OCI-LY7 (cell line): ENCODE results near the gene APOF. TPM values are rescaled to one million over a fixed set of nuclear protein-coding genes. Genes with fewer than 3 reads are reported as not detected.

ENCODE experiments used
- BruUV-seq: library from RNA; stranded (reverse); fragments of 400-500 nt; replicated peaks from 2 replicates; lab custom pipeline; 2021; lab: Mats Ljungman, UMichigan
- CTCF ChIA-PET: fragments of 300-600 bp; sonication (Branson Sonifier 250); formaldehyde crosslinking; loops from one replicate; lab custom pipeline; 2022; ENCODE audit warnings: antibody characterized with exemption; ENCODE audit not compliant: unreplicated experiment; lab: Charles Lee
- POLR2A ChIA-PET: fragments of 300-600 bp; sonication (Branson Sonifier 250); formaldehyde crosslinking; loops from one replicate; lab custom pipeline; 2022; ENCODE audit warnings: antibody characterized with exemption; lab: Charles Lee
- DNase-seq: peaks from one replicate; pipeline ENCODE4 v3.0.0-alpha.2; 2015; ENCODE audit warnings: low spot score
- H2AFZ ChIP-seq: fragments of 200-600 bp; sonication (generic), shearing (Covaris generic); 2 replicates; pipeline ENCODE4 v1.6.1; 2014; ENCODE audit warnings: mild to moderate bottlenecking, antibody characterized with exemption, low read length, moderate library complexity
- H3K27ac ChIP-seq: fragments of 200-600 bp; sonication (generic); 2 replicates; pipeline ENCODE4 v1.5.1; 2014; ENCODE audit warnings: mixed run types, low read depth, mild to moderate bottlenecking, moderate library complexity, low read length, inconsistent platforms; ENCODE audit not compliant: poor library complexity, severe bottlenecking
- H3K36me3 ChIP-seq: fragments of 200-600 bp; sonication (generic); 2 replicates; pipeline ENCODE4 v1.6.1; 2014; ENCODE audit warnings: mild to moderate bottlenecking, antibody characterized with exemption, low read length, moderate library complexity, mixed read lengths; ENCODE audit not compliant: insufficient read depth
- H3K4me1 ChIP-seq: fragments of 200-600 bp; sonication (generic); 2 replicates; pipeline ENCODE4 v1.5.1; 2014; ENCODE audit warnings: mild to moderate bottlenecking, low read length; ENCODE audit not compliant: insufficient read depth, poor library complexity, severe bottlenecking
- H3K4me2 ChIP-seq: fragments of 200-600 bp; sonication (generic); 2 replicates; pipeline ENCODE4 v1.6.1; 2014; ENCODE audit warnings: mild to moderate bottlenecking, low read length
- H3K4me3 ChIP-seq: fragments of 200-600 bp; sonication (generic); 2 replicates; pipeline ENCODE4 v1.5.1; 2014; ENCODE audit warnings: mild to moderate bottlenecking, low read depth, low read length; ENCODE audit not compliant: poor library complexity, severe bottlenecking
- H3K79me2 ChIP-seq: fragments of 200-600 bp; sonication (generic); 2 replicates; pipeline ENCODE4 v1.6.1; 2016; ENCODE audit warnings: low read depth, mild to moderate bottlenecking, low read length, moderate library complexity, mixed read lengths; ENCODE audit not compliant: insufficient read depth
- H3K9me2 ChIP-seq: fragments of 200-600 bp; sonication (generic); 2 replicates; pipeline ENCODE4 v1.6.1; 2016; ENCODE audit warnings: mild to moderate bottlenecking, low read length, mixed read lengths; ENCODE audit not compliant: insufficient read depth
- H3K9me3 ChIP-seq: fragments of 200-600 bp; sonication (generic); 2 replicates; pipeline ENCODE4 v1.6.1; 2014; ENCODE audit warnings: mild to moderate bottlenecking, mixed run types, low read length, mixed read lengths
- H4K20me1 ChIP-seq: fragments of 200-600 bp; sonication (generic); 2 replicates; pipeline ENCODE4 v1.6.1; 2014; ENCODE audit warnings: mild to moderate bottlenecking, antibody characterized with exemption, low read length, moderate library complexity, mixed read lengths; ENCODE audit not compliant: insufficient read depth
- CTCF ChIP-seq: fragments of 200-600 bp; sonication (generic); conservative IDR thresholded peaks from 2 replicates; pipeline ENCODE4 v1.5.1; 2014; ENCODE audit warnings: mild to moderate bottlenecking, antibody characterized with exemption, low read length, moderate library complexity, mixed read lengths
- EZH2phosphoT487 ChIP-seq: fragments of 200-600 bp; sonication (generic); IDR thresholded peaks from 2 replicates; pipeline ENCODE4 v1.6.1; 2018; ENCODE audit warnings: low read depth, borderline replicate concordance, mild to moderate bottlenecking, mixed run types, antibody characterized with exemption, low read length, moderate library complexity, mixed read lengths
- intact Hi-C: fragments of 100-400 bp; cut with micrococcal nuclease; formaldehyde crosslinking; loops from one replicate; pipeline ENCODE4 v1.10.0; 2022; ENCODE audit not compliant: unreplicated experiment
- total RNA-seq, 2 experiments: library from RNA; depleted of rRNA in 1 of 2; stranded (reverse); fragments of >200 nt in 1 of 2; shearing (Covaris generic) in 1 of 2; gene quantifications; 2 replicates each; pipeline ENCODE4 v1.2.3, GENCODE V29; 2014 to 2022

APOF gene
- total RNA-seq, 2 experiments from 2014 or later, result 0.16 to 0.38 TPM

- H3K36me3 ChIP-seq, result no peaks in the 10 kb centered on the region
- H3K4me1 ChIP-seq, result peaks cover 49% of the 10 kb centered on the region
- no peaks in the 10 kb centered on the region for H3K9me2 ChIP-seq
- peak overlapping the region; percentile 68; the same call in 1 of the 2 replicates for H2AFZ ChIP-seq
- H3K4me3 ChIP-seq, result peak overlapping the region; percentile 95
- TSS peak; percentile 90 for BruUV-seq
- POLR2A ChIA-PET, result interaction anchor here (0.7 to 9.4 kb wide), 9 partner anchors 15 to 127 kb away, joined by 3 to 70 read pairs (median 5); partner anchors contain the start of genes CNPY2, COQ10A, STAT2 and TIMELESS
- peak overlapping the region; percentile 94 for H3K27ac ChIP-seq
- no peaks in the 10 kb centered on the region for H4K20me1 ChIP-seq
- no peaks in the 10 kb centered on the region for H3K9me3 ChIP-seq
- peak; percentile 15 for DNase-seq
- H3K79me2 ChIP-seq, result peaks cover 21% of the 10 kb centered on the region; the same call in 1 of the 2 replicates
- H3K4me2 ChIP-seq, result peak overlapping the region; percentile 94
- no peak for TF ChIP-seq CTCF
- no peak for TF ChIP-seq EZH2phosphoT487
- intact Hi-C loops, result loop anchor here (5.0 kb wide), 1 partner anchor 114 kb away; the partner anchor contains the start of gene TIMELESS
- CTCF ChIA-PET, result no interaction called here
Measured at GRCh38 chr12:56333197-56333678, 29.4 kb downstream of the APOF start.

- ChIA-PET POLR2A (interaction anchor here (0.7 to 9.4 kb wide), 8 partner anchors 16 to 128 kb away, joined by 3 to 70 read pairs (median 6); partner anchors contain the start of genes CNPY2, COQ10A, STAT2 and TIMELESS), CTCF (no interaction called here)
- Histone ChIP-seq H3K4me2 (peak overlapping the region; percentile 94), H3K9me3 (no peaks in the 10 kb centered on the region), H3K4me3 (peak overlapping the region; percentile 95), H4K20me1 (no peaks in the 10 kb centered on the region), H3K79me2 (peaks cover 21% of the 10 kb centered on the region; the same call in 1 of the 2 replicates), H3K36me3 (peaks cover 2% of the 10 kb centered on the region; the same call in 1 of the 2 replicates), H2AFZ (peak overlapping the region; percentile 68; the same call in 1 of the 2 replicates), H3K27ac (peak overlapping the region; percentile 94), H3K4me1 (peaks cover 43% of the 10 kb centered on the region), H3K9me2 (no peaks in the 10 kb centered on the region)
- no TSS peak for BruUV-seq
- no peak for DNase-seq
- intact Hi-C loops, result loop anchor here (5.0 kb wide), 1 partner anchor 115 kb away; the partner anchor contains the start of gene TIMELESS
- TF ChIP-seq EZH2phosphoT487 (no peak), CTCF (no peak)
Measured at GRCh38 chr12:56332512-56333196, 30.0 kb downstream of the APOF start.
